Loucy (cell line): ENCODE measurements around the gene UGT2B11.
"Not testable (repeated sequence)": the region's sequence is repeated elsewhere in the genome, so short reads cannot be mapped to it uniquely, and the experiment has no call there.

Source experiments
- EZH2phosphoT487 ChIP-seq: fragments of 200-600 bp; IDR thresholded peaks from 2 replicates; pipeline ENCODE4 v1.6.1; 2018; ENCODE audit warnings: antibody characterized with exemption, mild to moderate bottlenecking, moderate library complexity, borderline replicate concordance
- TF ChIP-seq, protein P1 (sequence below): fragments of 200-600 bp; sonication (generic); conservative IDR thresholded peaks from 2 replicates; pipeline ENCODE4 v1.5.1; 2014; ENCODE audit warnings: mild to moderate bottlenecking, antibody characterized with exemption, low read length

DNA sequence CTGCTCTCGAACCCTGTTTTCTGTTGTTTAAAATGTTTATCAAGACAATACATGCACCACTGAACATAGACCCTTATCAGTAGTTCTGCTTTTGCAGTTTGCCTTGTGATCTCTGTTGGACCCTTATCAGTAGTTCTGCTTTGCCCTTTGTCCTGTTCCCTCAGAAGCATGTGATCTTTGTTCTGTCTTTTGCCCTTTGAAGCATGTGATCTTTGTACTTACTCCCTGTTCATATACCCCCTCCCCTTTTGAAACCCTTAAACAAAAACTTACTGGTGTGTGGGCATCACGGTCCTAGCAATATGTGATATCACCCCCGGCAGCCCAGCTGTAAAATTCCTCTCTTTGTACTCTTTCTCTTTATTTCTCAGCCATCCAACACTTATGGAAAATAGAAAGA, 22.6 kb downstream of the UGT2B11 start:
- TF ChIP-seq, protein P1, sequence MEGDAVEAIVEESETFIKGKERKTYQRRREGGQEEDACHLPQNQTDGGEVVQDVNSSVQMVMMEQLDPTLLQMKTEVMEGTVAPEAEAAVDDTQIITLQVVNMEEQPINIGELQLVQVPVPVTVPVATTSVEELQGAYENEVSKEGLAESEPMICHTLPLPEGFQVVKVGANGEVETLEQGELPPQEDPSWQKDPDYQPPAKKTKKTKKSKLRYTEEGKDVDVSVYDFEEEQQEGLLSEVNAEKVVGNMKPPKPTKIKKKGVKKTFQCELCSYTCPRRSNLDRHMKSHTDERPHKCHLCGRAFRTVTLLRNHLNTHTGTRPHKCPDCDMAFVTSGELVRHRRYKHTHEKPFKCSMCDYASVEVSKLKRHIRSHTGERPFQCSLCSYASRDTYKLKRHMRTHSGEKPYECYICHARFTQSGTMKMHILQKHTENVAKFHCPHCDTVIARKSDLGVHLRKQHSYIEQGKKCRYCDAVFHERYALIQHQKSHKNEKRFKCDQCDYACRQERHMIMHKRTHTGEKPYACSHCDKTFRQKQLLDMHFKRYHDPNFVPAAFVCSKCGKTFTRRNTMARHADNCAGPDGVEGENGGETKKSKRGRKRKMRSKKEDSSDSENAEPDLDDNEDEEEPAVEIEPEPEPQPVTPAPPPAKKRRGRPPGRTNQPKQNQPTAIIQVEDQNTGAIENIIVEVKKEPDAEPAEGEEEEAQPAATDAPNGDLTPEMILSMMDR = not testable (repeated sequence)
- not testable (repeated sequence) for TF ChIP-seq EZH2phosphoT487
